HEK293 (cell line): ENCODE data around the gene CLCN3.
A peak's percentile ranks its signal among the peaks of the same experiment; 100 is the strongest.

Experiments used
- CTCF ChIA-PET: fragments of 350-600 bp; formaldehyde crosslinking; extraction: SDS; loops from one replicate; lab custom pipeline; 2021; ENCODE audit warnings: antibody characterized with exemption; lab: Yijun Ruan, JAX
- POLR2A ChIA-PET: fragments of 300-600 bp; formaldehyde crosslinking; extraction: SDS; loops from one replicate; lab custom pipeline; 2020; ENCODE audit warnings: antibody characterized with exemption, inconsistent platforms; lab: Yijun Ruan, JAX
- H3K27ac ChIP-seq: fragments of 200-500 bp; sonication (Bioruptor generic); 2 replicates; pipeline ENCODE4 v1.5.1; 2014; ENCODE audit warnings: low read depth, low read length, control low read depth, inconsistent platforms; ENCODE audit errors: extremely low read depth
- H3K36me3 ChIP-seq, 2 experiments: fragments of 200-500 bp in 1 of 2; sonication (Bioruptor generic) in 1 of 2; 1 replicate in 1 of 2; 2 replicates in 1 of 2; pipeline ENCODE4 v1.5.1; 2014 to 2017; ENCODE audit warnings: inconsistent platforms in 2 of 2, low read length in 2 of 2; ENCODE audit not compliant: control insufficient read depth in 2 of 2, insufficient read depth in 1 of 2
- H3K4me1 ChIP-seq: fragments of 200-500 bp; sonication (Bioruptor generic); 2 replicates; pipeline ENCODE4 v1.5.1; 2014; ENCODE audit warnings: mild to moderate bottlenecking, low read length, inconsistent platforms; ENCODE audit not compliant: control insufficient read depth, insufficient read depth
- H3K4me3 ChIP-seq: 2 replicates; pipeline ENCODE4 v1.5.1; 2011; ENCODE audit warnings: low read depth, mild to moderate bottlenecking, control low read depth, low read length, moderate library complexity
- H3K9me3 ChIP-seq: fragments of 200-500 bp; sonication (Bioruptor generic); 2 replicates; pipeline ENCODE4 v1.5.1; 2014; ENCODE audit warnings: low read depth, low read length, inconsistent platforms; ENCODE audit not compliant: control insufficient read depth, insufficient read depth
- GLIS1 ChIP-seq: fragments of 450-650 bp; formaldehyde crosslinking; IDR thresholded peaks from 2 replicates; pipeline ENCODE4 v1.5.1; 2016; ENCODE audit warnings: missing biosample characterization, missing genetic modification characterization
- IKZF3 ChIP-seq: fragments of 450-650 bp; IDR thresholded peaks from 2 replicates; pipeline ENCODE4 v1.5.0; 2018; ENCODE audit warnings: missing biosample characterization, mild to moderate bottlenecking, missing genetic modification characterization, moderate library complexity
- KLF16 ChIP-seq: fragments of 450-650 bp; formaldehyde crosslinking; IDR thresholded peaks from 2 replicates; pipeline ENCODE4 v1.5.1; 2017; ENCODE audit warnings: missing biosample characterization, missing genetic modification characterization
- KLF9 ChIP-seq: fragments of 450-650 bp; formaldehyde crosslinking; IDR thresholded peaks from 2 replicates; pipeline ENCODE4 v1.5.1; 2016; ENCODE audit warnings: missing biosample characterization, missing genetic modification characterization, low read depth
- WT1 ChIP-seq: fragments of 450-650 bp; formaldehyde crosslinking; IDR thresholded peaks from 2 replicates; pipeline ENCODE4 v1.5.1; 2016; ENCODE audit warnings: missing biosample characterization, missing genetic modification characterization
- ZBTB7A ChIP-seq: fragments of 450-650 bp; formaldehyde crosslinking; IDR thresholded peaks from 2 replicates; pipeline ENCODE4 v1.5.1; 2016; ENCODE audit warnings: low read depth, missing biosample characterization, missing genetic modification characterization
- ZNF114 ChIP-seq: fragments of 450-650 bp; formaldehyde crosslinking; IDR thresholded peaks from 2 replicates; pipeline ENCODE4 v1.5.0; 2017; ENCODE audit warnings: missing biosample characterization, missing genetic modification characterization
- ZNF660 ChIP-seq: fragments of 450-650 bp; IDR thresholded peaks from 2 replicates; pipeline ENCODE4 v1.5.1; 2018; ENCODE audit warnings: missing biosample characterization, mild to moderate bottlenecking, missing genetic modification characterization
- ZNF707 ChIP-seq: fragments of 450-650 bp; formaldehyde crosslinking; IDR thresholded peaks from 2 replicates; pipeline ENCODE4 v1.5.1; 2016; ENCODE audit warnings: missing biosample characterization, missing genetic modification characterization
- ZSCAN23 ChIP-seq: fragments of 450-650 bp; formaldehyde crosslinking; IDR thresholded peaks from 2 replicates; pipeline ENCODE4 v1.5.1; 2016; ENCODE audit warnings: missing biosample characterization, missing genetic modification characterization
- TF ChIP-seq, protein P1 (sequence below): fragments of 450-650 bp; formaldehyde crosslinking; IDR thresholded peaks from 2 replicates; pipeline ENCODE4 v1.5.1; 2017; ENCODE audit warnings: missing biosample characterization, missing genetic modification characterization
- TF ChIP-seq, protein P2 (sequence below): fragments of 450-650 bp; formaldehyde crosslinking; IDR thresholded peaks from 2 replicates; pipeline ENCODE4 v1.5.1; 2017; ENCODE audit warnings: missing biosample characterization, missing genetic modification characterization
- TF ChIP-seq, protein P3 (sequence below): fragments of 450-650 bp; formaldehyde crosslinking; IDR thresholded peaks from 2 replicates; pipeline ENCODE4 v1.5.1; 2016; ENCODE audit warnings: missing biosample characterization, missing genetic modification characterization, low read depth
- TF ChIP-seq, protein P4 (sequence below): fragments of 450-650 bp; formaldehyde crosslinking; IDR thresholded peaks from 2 replicates; pipeline ENCODE4 v1.5.1; 2016; ENCODE audit warnings: missing biosample characterization, missing genetic modification characterization
- TF ChIP-seq, protein P5 (sequence below): fragments of 450-650 bp; formaldehyde crosslinking; IDR thresholded peaks from 2 replicates; pipeline ENCODE4 v1.5.1; 2016; ENCODE audit warnings: missing biosample characterization, missing genetic modification characterization

Gene CLCN3

DNA sequence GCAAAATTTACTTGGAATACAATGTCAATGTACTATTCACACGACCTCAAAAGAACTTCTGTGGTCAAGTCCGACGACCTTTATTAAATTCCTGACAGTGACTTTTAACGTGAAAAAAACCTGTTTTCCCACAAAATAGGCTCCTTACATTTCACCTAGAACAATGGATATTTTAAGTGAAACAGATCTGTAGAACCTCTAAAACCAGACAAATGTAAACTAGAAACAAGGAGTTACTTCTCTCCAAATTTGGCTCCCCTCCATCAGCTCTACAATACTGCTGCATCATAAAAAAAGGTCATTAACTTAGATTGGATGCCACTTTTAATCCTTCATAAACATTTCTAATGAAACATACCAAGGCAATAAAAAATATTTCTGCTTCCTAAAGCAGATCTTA, 9.2 kb upstream of the CLCN3 start:
- no peak overlapping the region for H3K27ac ChIP-seq
- H3K4me1 ChIP-seq = no peaks in the 10 kb centered on the region
- CTCF ChIA-PET = interaction anchor here (0.8 kb wide), 1 partner anchor 199 kb away, joined by 4 read pairs; no protein-coding TSS in a partner anchor
- H3K36me3 ChIP-seq = no peaks in the 10 kb centered on the region
- POLR2A ChIA-PET = interaction anchor here (0.6 kb wide), 1 partner anchor 361 kb away, joined by 3 read pairs; no protein-coding TSS in a partner anchor
- TF ChIP-seq, protein P1, sequence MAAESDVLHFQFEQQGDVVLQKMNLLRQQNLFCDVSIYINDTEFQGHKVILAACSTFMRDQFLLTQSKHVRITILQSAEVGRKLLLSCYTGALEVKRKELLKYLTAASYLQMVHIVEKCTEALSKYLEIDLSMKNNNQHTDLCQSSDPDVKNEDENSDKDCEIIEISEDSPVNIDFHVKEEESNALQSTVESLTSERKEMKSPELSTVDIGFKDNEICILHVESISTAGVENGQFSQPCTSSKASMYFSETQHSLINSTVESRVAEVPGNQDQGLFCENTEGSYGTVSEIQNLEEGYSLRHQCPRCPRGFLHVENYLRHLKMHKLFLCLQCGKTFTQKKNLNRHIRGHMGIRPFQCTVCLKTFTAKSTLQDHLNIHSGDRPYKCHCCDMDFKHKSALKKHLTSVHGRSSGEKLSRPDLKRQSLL (tag by site-specific recombination) = 0 out of 2 replicates have a peak, but pooled peaks have one; percentile 18
- TF ChIP-seq ZNF660 (no peak), IKZF3 (tag by site-specific recombination) (no peak), WT1 (0 out of 2 replicates have a peak, but pooled peaks have one; percentile 14), KLF16 (tag by site-specific recombination) (no peak), ZBTB7A (no peak), ZSCAN23 (no peak), ZNF114 (tag by site-specific recombination) (no peak), ZNF707 (tag by site-specific recombination) (no peak), KLF9 (tag by site-specific recombination) (no peak), GLIS1 (no peak)
- TF ChIP-seq, protein P2, sequence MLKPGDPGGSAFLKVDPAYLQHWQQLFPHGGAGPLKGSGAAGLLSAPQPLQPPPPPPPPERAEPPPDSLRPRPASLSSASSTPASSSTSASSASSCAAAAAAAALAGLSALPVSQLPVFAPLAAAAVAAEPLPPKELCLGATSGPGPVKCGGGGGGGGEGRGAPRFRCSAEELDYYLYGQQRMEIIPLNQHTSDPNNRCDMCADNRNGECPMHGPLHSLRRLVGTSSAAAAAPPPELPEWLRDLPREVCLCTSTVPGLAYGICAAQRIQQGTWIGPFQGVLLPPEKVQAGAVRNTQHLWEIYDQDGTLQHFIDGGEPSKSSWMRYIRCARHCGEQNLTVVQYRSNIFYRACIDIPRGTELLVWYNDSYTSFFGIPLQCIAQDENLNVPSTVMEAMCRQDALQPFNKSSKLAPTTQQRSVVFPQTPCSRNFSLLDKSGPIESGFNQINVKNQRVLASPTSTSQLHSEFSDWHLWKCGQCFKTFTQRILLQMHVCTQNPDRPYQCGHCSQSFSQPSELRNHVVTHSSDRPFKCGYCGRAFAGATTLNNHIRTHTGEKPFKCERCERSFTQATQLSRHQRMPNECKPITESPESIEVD (tag by site-specific recombination) = peak; percentile 82; the same call in 1 of the 2 replicates
- TF ChIP-seq, protein P3, sequence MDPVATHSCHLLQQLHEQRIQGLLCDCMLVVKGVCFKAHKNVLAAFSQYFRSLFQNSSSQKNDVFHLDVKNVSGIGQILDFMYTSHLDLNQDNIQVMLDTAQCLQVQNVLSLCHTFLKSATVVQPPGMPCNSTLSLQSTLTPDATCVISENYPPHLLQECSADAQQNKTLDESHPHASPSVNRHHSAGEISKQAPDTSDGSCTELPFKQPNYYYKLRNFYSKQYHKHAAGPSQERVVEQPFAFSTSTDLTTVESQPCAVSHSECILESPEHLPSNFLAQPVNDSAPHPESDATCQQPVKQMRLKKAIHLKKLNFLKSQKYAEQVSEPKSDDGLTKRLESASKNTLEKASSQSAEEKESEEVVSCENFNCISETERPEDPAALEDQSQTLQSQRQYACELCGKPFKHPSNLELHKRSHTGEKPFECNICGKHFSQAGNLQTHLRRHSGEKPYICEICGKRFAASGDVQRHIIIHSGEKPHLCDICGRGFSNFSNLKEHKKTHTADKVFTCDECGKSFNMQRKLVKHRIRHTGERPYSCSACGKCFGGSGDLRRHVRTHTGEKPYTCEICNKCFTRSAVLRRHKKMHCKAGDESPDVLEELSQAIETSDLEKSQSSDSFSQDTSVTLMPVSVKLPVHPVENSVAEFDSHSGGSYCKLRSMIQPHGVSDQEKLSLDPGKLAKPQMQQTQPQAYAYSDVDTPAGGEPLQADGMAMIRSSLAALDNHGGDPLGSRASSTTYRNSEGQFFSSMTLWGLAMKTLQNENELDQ (tag by site-specific recombination) = no peak
- TF ChIP-seq, protein P4, sequence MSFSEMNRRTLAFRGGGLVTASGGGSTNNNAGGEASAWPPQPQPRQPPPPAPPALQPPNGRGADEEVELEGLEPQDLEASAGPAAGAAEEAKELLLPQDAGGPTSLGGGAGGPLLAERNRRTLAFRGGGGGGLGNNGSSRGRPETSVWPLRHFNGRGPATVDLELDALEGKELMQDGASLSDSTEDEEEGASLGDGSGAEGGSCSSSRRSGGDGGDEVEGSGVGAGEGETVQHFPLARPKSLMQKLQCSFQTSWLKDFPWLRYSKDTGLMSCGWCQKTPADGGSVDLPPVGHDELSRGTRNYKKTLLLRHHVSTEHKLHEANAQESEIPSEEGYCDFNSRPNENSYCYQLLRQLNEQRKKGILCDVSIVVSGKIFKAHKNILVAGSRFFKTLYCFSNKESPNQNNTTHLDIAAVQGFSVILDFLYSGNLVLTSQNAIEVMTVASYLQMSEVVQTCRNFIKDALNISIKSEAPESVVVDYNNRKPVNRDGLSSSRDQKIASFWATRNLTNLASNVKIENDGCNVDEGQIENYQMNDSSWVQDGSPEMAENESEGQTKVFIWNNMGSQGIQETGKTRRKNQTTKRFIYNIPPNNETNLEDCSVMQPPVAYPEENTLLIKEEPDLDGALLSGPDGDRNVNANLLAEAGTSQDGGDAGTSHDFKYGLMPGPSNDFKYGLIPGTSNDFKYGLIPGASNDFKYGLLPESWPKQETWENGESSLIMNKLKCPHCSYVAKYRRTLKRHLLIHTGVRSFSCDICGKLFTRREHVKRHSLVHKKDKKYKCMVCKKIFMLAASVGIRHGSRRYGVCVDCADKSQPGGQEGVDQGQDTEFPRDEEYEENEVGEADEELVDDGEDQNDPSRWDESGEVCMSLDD = no peak
- TF ChIP-seq, protein P5, sequence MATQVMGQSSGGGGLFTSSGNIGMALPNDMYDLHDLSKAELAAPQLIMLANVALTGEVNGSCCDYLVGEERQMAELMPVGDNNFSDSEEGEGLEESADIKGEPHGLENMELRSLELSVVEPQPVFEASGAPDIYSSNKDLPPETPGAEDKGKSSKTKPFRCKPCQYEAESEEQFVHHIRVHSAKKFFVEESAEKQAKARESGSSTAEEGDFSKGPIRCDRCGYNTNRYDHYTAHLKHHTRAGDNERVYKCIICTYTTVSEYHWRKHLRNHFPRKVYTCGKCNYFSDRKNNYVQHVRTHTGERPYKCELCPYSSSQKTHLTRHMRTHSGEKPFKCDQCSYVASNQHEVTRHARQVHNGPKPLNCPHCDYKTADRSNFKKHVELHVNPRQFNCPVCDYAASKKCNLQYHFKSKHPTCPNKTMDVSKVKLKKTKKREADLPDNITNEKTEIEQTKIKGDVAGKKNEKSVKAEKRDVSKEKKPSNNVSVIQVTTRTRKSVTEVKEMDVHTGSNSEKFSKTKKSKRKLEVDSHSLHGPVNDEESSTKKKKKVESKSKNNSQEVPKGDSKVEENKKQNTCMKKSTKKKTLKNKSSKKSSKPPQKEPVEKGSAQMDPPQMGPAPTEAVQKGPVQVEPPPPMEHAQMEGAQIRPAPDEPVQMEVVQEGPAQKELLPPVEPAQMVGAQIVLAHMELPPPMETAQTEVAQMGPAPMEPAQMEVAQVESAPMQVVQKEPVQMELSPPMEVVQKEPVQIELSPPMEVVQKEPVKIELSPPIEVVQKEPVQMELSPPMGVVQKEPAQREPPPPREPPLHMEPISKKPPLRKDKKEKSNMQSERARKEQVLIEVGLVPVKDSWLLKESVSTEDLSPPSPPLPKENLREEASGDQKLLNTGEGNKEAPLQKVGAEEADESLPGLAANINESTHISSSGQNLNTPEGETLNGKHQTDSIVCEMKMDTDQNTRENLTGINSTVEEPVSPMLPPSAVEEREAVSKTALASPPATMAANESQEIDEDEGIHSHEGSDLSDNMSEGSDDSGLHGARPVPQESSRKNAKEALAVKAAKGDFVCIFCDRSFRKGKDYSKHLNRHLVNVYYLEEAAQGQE (tag by site-specific recombination) = no peak
- TF ChIP-seq, all 188 proteins: peak for 3
- Histone ChIP-seq H3K9me3 (no peaks in the 10 kb centered on the region), H3K4me3 (peak overlapping the region; percentile 97)
